ENCODE measurements around the gene CACFD1. TPM values are rescaled to one million over a fixed set of nuclear protein-coding genes. Genes with fewer than 3 reads are reported as not detected.

CACFD1 gene
- total RNA-seq, 1 donor from 2014 or later: 24.6 TPM

DNA sequence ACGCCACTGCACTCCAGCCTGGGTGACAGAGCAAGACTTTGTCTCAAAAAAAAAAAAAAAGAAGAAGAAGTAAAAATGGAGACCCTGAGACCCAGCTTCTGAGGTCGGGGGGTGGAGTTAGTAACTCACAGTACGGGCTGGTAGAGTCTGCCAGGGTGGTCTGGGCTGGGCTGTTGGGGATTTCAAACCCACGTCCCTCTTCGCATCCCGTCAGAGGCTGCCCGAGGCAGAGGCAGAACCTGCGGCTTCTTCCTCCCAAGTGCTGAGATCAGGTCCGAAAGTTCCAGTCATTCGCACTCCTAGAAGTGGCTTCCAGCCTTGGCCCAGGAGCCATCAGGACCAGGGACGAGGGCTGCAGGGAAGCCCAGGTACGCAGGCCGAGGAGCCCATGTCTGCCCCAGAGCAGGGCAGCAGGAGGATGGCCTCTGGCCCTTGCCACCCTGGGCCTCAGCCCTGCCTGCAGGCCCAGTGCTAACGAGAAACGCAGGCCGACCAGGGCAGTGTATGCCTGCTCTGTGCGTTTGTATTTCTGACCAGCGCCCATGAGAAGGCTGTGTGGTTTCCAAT, 29.0 kb downstream of the CACFD1 start:
- no peak for DNase-seq (ENCODE audit: low read depth)
- Histone ChIP-seq H3K36me3 (ENCODE audit: control insufficient read depth, insufficient read depth, low read length) (no peaks in the 10 kb centered on the region), H3K4me3 (ENCODE audit: low read depth, low read length) (no peak overlapping the region), H3K27me3 (ENCODE audit: control insufficient read depth, insufficient read depth, low read length) (peaks cover 34% of the 10 kb centered on the region)
- TF ChIP-seq, protein P1, sequence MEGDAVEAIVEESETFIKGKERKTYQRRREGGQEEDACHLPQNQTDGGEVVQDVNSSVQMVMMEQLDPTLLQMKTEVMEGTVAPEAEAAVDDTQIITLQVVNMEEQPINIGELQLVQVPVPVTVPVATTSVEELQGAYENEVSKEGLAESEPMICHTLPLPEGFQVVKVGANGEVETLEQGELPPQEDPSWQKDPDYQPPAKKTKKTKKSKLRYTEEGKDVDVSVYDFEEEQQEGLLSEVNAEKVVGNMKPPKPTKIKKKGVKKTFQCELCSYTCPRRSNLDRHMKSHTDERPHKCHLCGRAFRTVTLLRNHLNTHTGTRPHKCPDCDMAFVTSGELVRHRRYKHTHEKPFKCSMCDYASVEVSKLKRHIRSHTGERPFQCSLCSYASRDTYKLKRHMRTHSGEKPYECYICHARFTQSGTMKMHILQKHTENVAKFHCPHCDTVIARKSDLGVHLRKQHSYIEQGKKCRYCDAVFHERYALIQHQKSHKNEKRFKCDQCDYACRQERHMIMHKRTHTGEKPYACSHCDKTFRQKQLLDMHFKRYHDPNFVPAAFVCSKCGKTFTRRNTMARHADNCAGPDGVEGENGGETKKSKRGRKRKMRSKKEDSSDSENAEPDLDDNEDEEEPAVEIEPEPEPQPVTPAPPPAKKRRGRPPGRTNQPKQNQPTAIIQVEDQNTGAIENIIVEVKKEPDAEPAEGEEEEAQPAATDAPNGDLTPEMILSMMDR (IDR thresholded peaks at IDR 0.05; ENCODE audit: insufficient read depth, low read length, poor library complexity, severe bottlenecking): no peak

- H3K4me3 ChIP-seq (ENCODE audit: low read depth, low read length): no peak overlapping the region
- TF ChIP-seq, protein P1 (IDR thresholded peaks at IDR 0.05; ENCODE audit: insufficient read depth, low read length, poor library complexity, severe bottlenecking): no peak
- peaks cover 35% of the 10 kb centered on the region for H3K27me3 ChIP-seq (ENCODE audit: control insufficient read depth, insufficient read depth, low read length)
- DNase-seq (ENCODE audit: low read depth): no peak
- no peaks in the 10 kb centered on the region for H3K36me3 ChIP-seq (ENCODE audit: control insufficient read depth, insufficient read depth, low read length)
These were observed 29.7 kb downstream of the CACFD1 start for GRCh38 chr9:133489253-133490190.

GRCh38 chr9:133490201-133490681, 30.5 kb downstream of the CACFD1 start:
- TF ChIP-seq, protein P1 (IDR thresholded peaks at IDR 0.05; ENCODE audit: insufficient read depth, low read length, poor library complexity, severe bottlenecking): no peak
- DNase-seq (ENCODE audit: low read depth): no peak
- peaks cover 35% of the 10 kb centered on the region for H3K27me3 ChIP-seq (ENCODE audit: control insufficient read depth, insufficient read depth, low read length)
- H3K4me3 ChIP-seq (ENCODE audit: low read depth, low read length): no peak overlapping the region
- H3K36me3 ChIP-seq (ENCODE audit: control insufficient read depth, insufficient read depth, low read length): no peaks in the 10 kb centered on the region

DNA sequence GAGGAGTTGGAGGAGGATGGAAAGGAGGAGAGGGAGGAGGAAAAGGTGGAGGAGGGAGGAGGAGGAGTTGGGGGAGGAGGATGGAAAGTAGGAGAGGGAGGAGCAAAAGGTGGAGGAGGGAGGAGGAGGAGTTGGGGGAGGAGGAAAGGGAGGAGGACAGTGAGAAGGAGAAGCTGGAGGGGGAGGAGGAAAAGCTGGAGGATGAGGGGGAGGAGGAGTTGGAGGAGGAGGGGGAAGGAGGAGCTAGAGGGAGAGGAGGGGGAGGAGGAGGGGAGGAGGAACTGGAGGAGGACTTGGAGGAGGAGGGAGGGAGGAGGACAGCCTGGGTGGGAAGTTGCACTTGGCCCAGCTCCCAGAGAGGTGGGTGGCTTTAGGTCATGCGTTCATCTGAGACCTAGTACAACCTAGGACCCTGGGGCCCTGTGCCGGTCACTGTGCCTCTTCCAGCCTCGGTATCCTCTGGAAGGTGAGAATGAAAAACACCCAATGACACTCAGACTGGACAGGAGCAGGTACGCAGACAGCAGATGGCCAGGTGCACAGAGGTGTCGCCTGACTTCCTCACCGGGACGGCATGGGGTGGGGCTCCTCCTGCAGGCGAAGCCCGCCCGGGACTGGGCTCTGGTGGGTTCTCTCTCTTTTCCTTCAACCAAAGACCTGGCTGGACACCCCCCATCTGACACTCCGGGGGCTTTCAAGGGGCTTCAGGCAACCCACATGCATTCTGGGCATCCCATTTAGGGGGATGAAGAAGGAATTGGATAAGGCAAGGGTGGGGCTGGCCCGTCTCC, 31.3 kb downstream of the CACFD1 start:
- Histone ChIP-seq H3K36me3 (ENCODE audit: control insufficient read depth, insufficient read depth, low read length) (no peaks in the 10 kb centered on the region), H3K4me3 (ENCODE audit: low read depth, low read length) (no peak overlapping the region), H3K27me3 (ENCODE audit: control insufficient read depth, insufficient read depth, low read length) (peaks cover 35% of the 10 kb centered on the region)
- TF ChIP-seq, protein P1 (IDR thresholded peaks at IDR 0.05; ENCODE audit: insufficient read depth, low read length, poor library complexity, severe bottlenecking): no peak
- no peak for DNase-seq (ENCODE audit: low read depth)

GRCh38 chr9:133491656-133491925, 31.8 kb downstream of the CACFD1 start:
- TF ChIP-seq, protein P1 (IDR thresholded peaks at IDR 0.05; ENCODE audit: insufficient read depth, low read length, poor library complexity, severe bottlenecking): no peak
- no peak for DNase-seq (ENCODE audit: low read depth)
- H3K27me3 ChIP-seq (ENCODE audit: control insufficient read depth, insufficient read depth, low read length): peaks cover 36% of the 10 kb centered on the region
- no peaks in the 10 kb centered on the region for H3K36me3 ChIP-seq (ENCODE audit: control insufficient read depth, insufficient read depth, low read length)
- no peak overlapping the region for H3K4me3 ChIP-seq (ENCODE audit: low read depth, low read length)
